ENCODE results near the gene PDE4B. TPM values are rescaled to one million over a fixed set of nuclear protein-coding genes. Genes with fewer than 3 reads are reported as not detected.
A peak's percentile ranks its signal among the peaks of the same experiment; 100 is the strongest.

PDE4B gene
- total and polyA plus RNA-seq, 9 donors = 14.7 to 25.6 (median 16.8) TPM

DNA sequence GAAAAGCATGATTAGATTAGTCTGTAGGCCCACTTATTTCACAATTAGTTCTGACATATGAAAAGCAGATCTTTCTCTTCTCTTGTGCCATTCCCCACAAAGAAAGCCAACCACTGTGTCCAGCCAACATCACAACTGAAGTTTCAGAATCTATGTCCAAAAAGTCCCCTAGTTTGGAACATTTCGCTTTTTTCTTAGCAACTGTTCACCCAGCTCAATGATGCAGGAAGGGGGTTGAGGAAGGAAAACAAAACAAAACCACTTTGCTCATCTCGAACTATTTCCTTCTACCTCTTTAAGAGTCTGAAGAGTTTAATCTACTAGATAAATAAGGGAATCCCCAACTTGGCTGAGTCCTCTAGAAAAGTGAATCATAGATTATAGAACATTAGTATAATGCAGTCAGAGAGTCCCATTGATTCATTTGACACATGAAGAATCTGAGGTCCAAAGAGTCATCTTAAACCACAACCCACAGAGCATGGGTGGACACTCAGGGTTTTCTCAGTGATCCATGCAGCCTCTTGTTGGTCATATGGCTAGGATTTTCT is 581.9 kb downstream of the PDE4B start:
- no peaks in the 10 kb centered on the region for H3K27me3 ChIP-seq (ENCODE audit: control insufficient read depth, insufficient read depth, low read length)

DNA sequence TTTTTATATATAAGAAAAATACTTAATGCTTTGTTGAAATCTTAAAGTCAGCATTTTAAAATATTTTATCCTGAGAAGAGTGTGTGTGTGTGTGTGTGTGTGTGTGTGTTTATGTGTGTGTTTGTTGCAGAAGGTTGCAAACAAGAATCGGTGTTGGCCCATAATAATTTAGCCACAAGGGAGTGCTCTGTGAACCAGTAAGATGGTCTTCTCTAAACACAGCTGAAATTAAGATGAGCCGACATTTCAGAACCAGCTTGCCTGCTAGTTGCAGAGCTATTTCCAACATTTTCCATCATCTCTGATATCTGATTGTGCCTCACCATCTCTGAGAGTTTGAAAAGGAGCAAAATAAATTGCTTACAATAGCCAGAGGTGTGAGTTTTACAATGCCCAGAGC is 582.4 kb downstream of the PDE4B start:
- no peak for DNase-seq
- H3K9me3 ChIP-seq (replicated peaks; ENCODE audit: control insufficient read depth, low read depth, low read length) = no peaks in the 10 kb centered on the region
- peaks cover 6% of the 10 kb centered on the region for H3K4me1 ChIP-seq (ENCODE audit: control insufficient read depth, insufficient read depth, low read length)
- WGBS (ENCODE audit: insufficient coverage) = no CpG with 5 or more reads among the region's 2 CpGs
- H3K36me3 ChIP-seq (ENCODE audit: control insufficient read depth, insufficient read depth, low read length) = peaks cover 26% of the 10 kb centered on the region
- no peak overlapping the region for H3K27ac ChIP-seq (ENCODE audit: low read length)
- no peak overlapping the region for H3K4me3 ChIP-seq (ENCODE audit: low read length)
- H3K27me3 ChIP-seq (ENCODE audit: control insufficient read depth, insufficient read depth, low read length) = no peaks in the 10 kb centered on the region

More for the DNA sequence above, 581.9 kb downstream of the PDE4B start:
- peaks cover 6% of the 10 kb centered on the region for H3K4me1 ChIP-seq (ENCODE audit: control insufficient read depth, insufficient read depth, low read length)
- H3K4me3 ChIP-seq (ENCODE audit: low read length) = no peak overlapping the region
- peak overlapping the region; percentile 1 for H3K27ac ChIP-seq (ENCODE audit: low read length)
- WGBS (ENCODE audit: insufficient coverage) = no CpG with 5 or more reads among the region's 2 CpGs
- no peak for DNase-seq
- H3K36me3 ChIP-seq (ENCODE audit: control insufficient read depth, insufficient read depth, low read length) = peaks cover 26% of the 10 kb centered on the region
- no peaks in the 10 kb centered on the region for H3K9me3 ChIP-seq (replicated peaks; ENCODE audit: control insufficient read depth, low read depth, low read length)

DNA sequence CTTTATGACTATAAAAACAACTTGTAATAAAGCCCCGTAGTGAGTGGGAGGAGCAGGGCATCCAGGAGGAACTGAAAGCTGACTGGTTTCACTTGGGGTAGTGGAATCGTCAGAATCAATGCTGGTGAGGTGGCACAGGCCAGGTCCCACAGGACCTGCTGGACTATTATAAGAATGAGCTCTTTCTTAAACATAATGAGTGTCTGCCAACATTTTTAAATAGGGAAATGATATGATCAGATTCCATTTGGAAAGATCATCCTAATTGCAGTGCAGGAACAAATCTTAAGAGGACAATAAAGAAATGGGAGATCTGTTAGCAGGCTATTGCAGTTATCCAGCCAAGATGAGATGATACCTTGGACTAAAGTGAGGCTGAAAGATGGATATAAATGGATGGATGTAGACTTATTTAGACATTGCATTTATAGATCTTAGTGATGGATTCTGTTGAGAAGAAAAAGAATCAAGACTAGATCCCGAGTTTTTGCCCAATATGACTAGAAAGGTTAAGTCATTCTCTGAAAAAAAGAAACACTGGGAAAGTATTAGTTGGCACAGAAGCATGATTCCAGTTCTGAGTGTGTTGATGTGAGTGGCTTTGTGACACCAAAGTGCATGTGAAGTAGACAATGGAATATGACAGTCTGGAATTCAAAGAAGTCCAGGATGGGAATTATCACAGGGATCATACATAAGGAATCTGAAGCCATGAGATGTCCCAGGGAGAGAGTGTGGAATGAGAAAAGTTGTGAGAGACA is 587.9 kb downstream of the PDE4B start:
- 48% methylated on average over 3 of the region's 3 CpGs for WGBS (ENCODE audit: insufficient coverage)
- no peaks in the 10 kb centered on the region for H3K27me3 ChIP-seq (ENCODE audit: control insufficient read depth, insufficient read depth, low read length)
- no peak overlapping the region for H3K4me3 ChIP-seq (ENCODE audit: low read length)
- peaks cover 4% of the 10 kb centered on the region for H3K4me1 ChIP-seq (ENCODE audit: control insufficient read depth, insufficient read depth, low read length)
- no peaks in the 10 kb centered on the region for H3K36me3 ChIP-seq (ENCODE audit: control insufficient read depth, insufficient read depth, low read length)
- peak; percentile 53 for DNase-seq
- no peak overlapping the region for H3K27ac ChIP-seq (ENCODE audit: low read length)
- peaks cover 2% of the 10 kb centered on the region for H3K9me3 ChIP-seq (replicated peaks; ENCODE audit: control insufficient read depth, low read depth, low read length)

- Histone ChIP-seq H3K36me3 (ENCODE audit: control insufficient read depth, insufficient read depth, low read length) (no peaks in the 10 kb centered on the region), H3K27ac (ENCODE audit: low read length) (no peak overlapping the region), H3K4me1 (ENCODE audit: control insufficient read depth, insufficient read depth, low read length) (peaks cover 4% of the 10 kb centered on the region), H3K4me3 (ENCODE audit: low read length) (no peak overlapping the region), H3K9me3 (replicated peaks; ENCODE audit: control insufficient read depth, low read depth, low read length) (peaks cover 7% of the 10 kb centered on the region), H3K27me3 (ENCODE audit: control insufficient read depth, insufficient read depth, low read length) (no peaks in the 10 kb centered on the region)
- WGBS (ENCODE audit: insufficient coverage) = 93% methylated on average over 2 of the region's 9 CpGs
- no peak for DNase-seq
Measured at GRCh38 chr1:66381621-66382275, 589.1 kb downstream of the PDE4B start.

- 83% methylated on average over 3 of the region's 5 CpGs for WGBS (ENCODE audit: insufficient coverage)
- Histone ChIP-seq H3K4me3 (ENCODE audit: low read length) (no peak overlapping the region), H3K36me3 (ENCODE audit: control insufficient read depth, insufficient read depth, low read length) (no peaks in the 10 kb centered on the region), H3K27ac (ENCODE audit: low read length) (no peak overlapping the region), H3K4me1 (ENCODE audit: control insufficient read depth, insufficient read depth, low read length) (peaks cover 4% of the 10 kb centered on the region), H3K9me3 (replicated peaks; ENCODE audit: control insufficient read depth, low read depth, low read length) (peaks cover 7% of the 10 kb centered on the region), H3K27me3 (ENCODE audit: control insufficient read depth, insufficient read depth, low read length) (no peaks in the 10 kb centered on the region)
- no peak for DNase-seq
Measured at GRCh38 chr1:66383168-66383567, 590.5 kb downstream of the PDE4B start.

GRCh38 chr1:66383611-66384010 is 590.9 kb downstream of the PDE4B start:
- Histone ChIP-seq H3K36me3 (ENCODE audit: control insufficient read depth, insufficient read depth, low read length) (no peaks in the 10 kb centered on the region), H3K4me3 (ENCODE audit: low read length) (no peak overlapping the region), H3K27me3 (ENCODE audit: control insufficient read depth, insufficient read depth, low read length) (no peaks in the 10 kb centered on the region), H3K27ac (ENCODE audit: low read length) (no peak overlapping the region), H3K4me1 (ENCODE audit: control insufficient read depth, insufficient read depth, low read length) (peaks cover 4% of the 10 kb centered on the region), H3K9me3 (replicated peaks; ENCODE audit: control insufficient read depth, low read depth, low read length) (peaks cover 7% of the 10 kb centered on the region)
- DNase-seq = no peak
- WGBS (ENCODE audit: insufficient coverage) = no CpG with 5 or more reads among the region's 1 CpG

DNA sequence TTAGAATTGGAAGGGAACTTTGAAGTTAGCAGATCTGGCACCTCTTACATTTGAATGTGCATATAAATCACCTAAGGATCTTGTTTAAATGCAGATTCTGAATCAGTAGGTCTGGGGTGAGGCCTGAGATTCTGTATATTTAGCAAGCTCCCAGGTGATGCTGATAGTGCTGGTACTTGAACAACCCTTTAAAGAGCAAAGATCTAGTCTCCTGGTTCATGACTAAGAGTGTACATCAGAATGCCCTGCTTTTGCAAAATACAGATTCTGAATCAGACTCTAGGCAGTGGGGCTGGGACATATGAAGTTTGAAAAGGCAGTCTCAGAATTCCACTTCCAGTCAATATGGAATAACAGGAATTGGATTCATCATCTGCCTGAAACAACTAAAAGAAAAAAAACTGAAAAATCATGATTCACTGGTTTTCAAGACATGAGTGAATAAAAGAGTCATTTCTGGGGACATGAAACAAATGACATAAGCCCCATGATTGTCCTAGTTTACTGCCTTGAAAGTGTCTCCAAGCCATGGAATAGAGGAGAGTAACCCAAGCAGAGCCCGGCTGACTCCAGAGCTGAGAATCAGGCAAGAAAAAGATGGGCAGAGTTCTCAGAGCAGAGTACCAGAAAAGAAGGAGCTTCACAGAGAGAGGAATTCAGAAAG is 591.7 kb downstream of the PDE4B start:
- no peaks in the 10 kb centered on the region for H3K36me3 ChIP-seq (ENCODE audit: control insufficient read depth, insufficient read depth, low read length)
- H3K9me3 ChIP-seq (replicated peaks; ENCODE audit: control insufficient read depth, low read depth, low read length) = peaks cover 7% of the 10 kb centered on the region
- no peak overlapping the region for H3K4me3 ChIP-seq (ENCODE audit: low read length)
- no peak for DNase-seq
- H3K4me1 ChIP-seq (ENCODE audit: control insufficient read depth, insufficient read depth, low read length) = peaks cover 4% of the 10 kb centered on the region
- WGBS (ENCODE audit: insufficient coverage) = 89% methylated on average over 1 of the region's 1 CpG
- H3K27ac ChIP-seq (ENCODE audit: low read length) = no peak overlapping the region
- H3K27me3 ChIP-seq (ENCODE audit: control insufficient read depth, insufficient read depth, low read length) = no peaks in the 10 kb centered on the region

DNA sequence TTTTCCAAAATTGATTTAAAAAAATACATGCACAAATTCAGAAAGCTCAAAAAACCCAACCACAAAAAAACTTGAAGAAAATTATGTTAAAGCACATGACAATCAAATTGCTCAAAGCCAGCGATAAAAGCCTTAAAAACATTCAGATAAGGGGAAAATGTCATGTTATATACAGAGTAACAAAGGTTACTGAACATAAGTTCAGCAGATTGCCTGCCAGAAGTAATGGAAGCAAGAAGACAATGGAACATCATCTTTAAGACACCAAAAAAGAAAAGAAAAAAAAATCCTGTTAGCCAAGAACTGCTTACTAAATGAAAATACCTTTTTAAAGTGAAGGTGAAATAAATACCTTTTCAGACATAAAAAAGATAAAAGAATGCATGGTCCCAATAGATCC is 594.0 kb downstream of the PDE4B start:
- WGBS (ENCODE audit: insufficient coverage) = no CpG with 5 or more reads among the region's 1 CpG
- Histone ChIP-seq H3K27ac (ENCODE audit: low read length) (no peak overlapping the region), H3K4me1 (ENCODE audit: control insufficient read depth, insufficient read depth, low read length) (peaks cover 4% of the 10 kb centered on the region), H3K4me3 (ENCODE audit: low read length) (no peak overlapping the region), H3K9me3 (replicated peaks; ENCODE audit: control insufficient read depth, low read depth, low read length) (peaks cover 7% of the 10 kb centered on the region), H3K27me3 (ENCODE audit: control insufficient read depth, insufficient read depth, low read length) (no peaks in the 10 kb centered on the region), H3K36me3 (ENCODE audit: control insufficient read depth, insufficient read depth, low read length) (no peaks in the 10 kb centered on the region)
- no peak for DNase-seq

DNA sequence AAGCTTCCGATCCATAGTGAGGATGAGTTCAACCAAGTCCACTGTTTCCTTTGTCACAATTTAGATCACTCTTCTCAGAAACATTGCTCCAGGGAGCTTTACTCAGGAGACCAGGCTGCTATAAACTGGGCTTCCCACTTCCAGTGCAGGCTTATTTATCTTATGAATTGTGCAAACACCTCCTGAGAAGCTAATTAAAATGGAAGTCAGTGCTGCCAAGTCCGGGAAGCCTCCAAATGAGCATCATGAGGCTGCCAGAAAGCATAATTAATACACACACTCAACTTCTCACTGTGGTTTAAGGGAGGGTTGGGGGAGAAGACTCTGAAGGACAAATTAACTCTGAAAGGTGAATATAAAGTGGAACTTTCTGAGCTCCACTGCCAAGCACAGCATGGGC is 596.2 kb downstream of the PDE4B start:
- H3K4me3 ChIP-seq (ENCODE audit: low read length) = no peak overlapping the region
- peaks cover 2% of the 10 kb centered on the region for H3K4me1 ChIP-seq (ENCODE audit: control insufficient read depth, insufficient read depth, low read length)
- WGBS (ENCODE audit: insufficient coverage) = 93% methylated on average over 1 of the region's 2 CpGs
- no peaks in the 10 kb centered on the region for H3K36me3 ChIP-seq (ENCODE audit: control insufficient read depth, insufficient read depth, low read length)
- peaks cover 4% of the 10 kb centered on the region for H3K9me3 ChIP-seq (replicated peaks; ENCODE audit: control insufficient read depth, low read depth, low read length)
- no peak overlapping the region for H3K27ac ChIP-seq (ENCODE audit: low read length)
- no peak for DNase-seq
- H3K27me3 ChIP-seq (ENCODE audit: control insufficient read depth, insufficient read depth, low read length) = no peaks in the 10 kb centered on the region

All from muscle of leg (tissue), 11 donors.